HEK293 (cell line): Measurements from ENCODE around the gene NRIP1.

ENCODE experiments used
- CTCF ChIA-PET: fragments of 350-600 bp; formaldehyde crosslinking; extraction: SDS; loops from one replicate; lab custom pipeline; 2021; ENCODE audit warnings: antibody characterized with exemption; lab: Yijun Ruan, JAX
- POLR2A ChIA-PET: fragments of 300-600 bp; formaldehyde crosslinking; extraction: SDS; loops from one replicate; lab custom pipeline; 2020; ENCODE audit warnings: antibody characterized with exemption, inconsistent platforms; lab: Yijun Ruan, JAX
- H3K27ac ChIP-seq: fragments of 200-500 bp; sonication (Bioruptor generic); 2 replicates; pipeline ENCODE4 v1.5.1; 2014; ENCODE audit warnings: low read depth, low read length, control low read depth, inconsistent platforms; ENCODE audit errors: extremely low read depth
- H3K36me3 ChIP-seq, 2 experiments: fragments of 200-500 bp in 1 of 2; sonication (Bioruptor generic) in 1 of 2; 1 replicate in 1 of 2; 2 replicates in 1 of 2; pipeline ENCODE4 v1.5.1; 2014 to 2017; ENCODE audit warnings: inconsistent platforms in 2 of 2, low read length in 2 of 2; ENCODE audit not compliant: control insufficient read depth in 2 of 2, insufficient read depth in 1 of 2
- H3K4me1 ChIP-seq: fragments of 200-500 bp; sonication (Bioruptor generic); 2 replicates; pipeline ENCODE4 v1.5.1; 2014; ENCODE audit warnings: mild to moderate bottlenecking, low read length, inconsistent platforms; ENCODE audit not compliant: control insufficient read depth, insufficient read depth
- H3K4me3 ChIP-seq: 2 replicates; pipeline ENCODE4 v1.5.1; 2011; ENCODE audit warnings: low read depth, mild to moderate bottlenecking, control low read depth, low read length, moderate library complexity
- H3K9me3 ChIP-seq: fragments of 200-500 bp; sonication (Bioruptor generic); 2 replicates; pipeline ENCODE4 v1.5.1; 2014; ENCODE audit warnings: low read depth, low read length, inconsistent platforms; ENCODE audit not compliant: control insufficient read depth, insufficient read depth
- BCL11B ChIP-seq: fragments of 450-650 bp; formaldehyde crosslinking; IDR thresholded peaks from 2 replicates; pipeline ENCODE4 v1.5.1; 2016; ENCODE audit warnings: low read depth, missing biosample characterization, missing genetic modification characterization
- KLF1 ChIP-seq: fragments of 450-650 bp; formaldehyde crosslinking; IDR thresholded peaks from 2 replicates; pipeline ENCODE4 v1.5.1; 2016; ENCODE audit warnings: missing biosample characterization, missing genetic modification characterization
- MEIS1 ChIP-seq: sonication (generic); formaldehyde crosslinking; IDR thresholded peaks from 2 replicates; pipeline ENCODE4 v1.8.1; 2022; ENCODE audit warnings: missing genetic modification reagents, mild to moderate bottlenecking, borderline replicate concordance
- OVOL3 ChIP-seq: fragments of 450-650 bp; formaldehyde crosslinking; IDR thresholded peaks from 2 replicates; pipeline ENCODE4 v1.5.1; 2016; ENCODE audit warnings: missing biosample characterization, missing genetic modification characterization
- SP3 ChIP-seq: fragments of 450-650 bp; formaldehyde crosslinking; IDR thresholded peaks from 2 replicates; pipeline ENCODE4 v1.5.1; 2016; ENCODE audit warnings: missing biosample characterization, missing genetic modification characterization
- WT1 ChIP-seq: fragments of 450-650 bp; formaldehyde crosslinking; IDR thresholded peaks from 2 replicates; pipeline ENCODE4 v1.5.1; 2016; ENCODE audit warnings: missing biosample characterization, missing genetic modification characterization
- YY2 ChIP-seq: fragments of 450-650 bp; formaldehyde crosslinking; IDR thresholded peaks from 2 replicates; pipeline ENCODE4 v1.5.1; 2016; ENCODE audit warnings: missing biosample characterization, missing genetic modification characterization
- ZBTB44 ChIP-seq: fragments of 450-650 bp; IDR thresholded peaks from 2 replicates; pipeline ENCODE4 v1.5.1; 2018; ENCODE audit warnings: missing biosample characterization, mild to moderate bottlenecking, missing genetic modification characterization
- ZFP69B ChIP-seq: fragments of 450-650 bp; formaldehyde crosslinking; IDR thresholded peaks from 2 replicates; pipeline ENCODE4 v1.5.1; 2016; ENCODE audit warnings: missing biosample characterization, missing genetic modification characterization
- ZNF175 ChIP-seq: fragments of 450-650 bp; formaldehyde crosslinking; IDR thresholded peaks from 2 replicates; pipeline ENCODE4 v1.5.1; 2016; ENCODE audit warnings: missing biosample characterization, missing genetic modification characterization
- ZNF214 ChIP-seq: fragments of 450-650 bp; formaldehyde crosslinking; IDR thresholded peaks from 2 replicates; pipeline ENCODE4 v1.5.1; 2017; ENCODE audit warnings: missing biosample characterization, mild to moderate bottlenecking, missing genetic modification characterization, borderline replicate concordance
- ZNF26 ChIP-seq: fragments of 450-650 bp; formaldehyde crosslinking; IDR thresholded peaks from 2 replicates; pipeline ENCODE4 v1.5.1; 2016; ENCODE audit warnings: missing biosample characterization, missing genetic modification characterization
- ZNF280D ChIP-seq: fragments of 450-650 bp; formaldehyde crosslinking; IDR thresholded peaks from 2 replicates; pipeline ENCODE4 v1.5.1; 2016; ENCODE audit warnings: missing biosample characterization, missing genetic modification characterization
- ZNF335 ChIP-seq: fragments of 450-650 bp; formaldehyde crosslinking; conservative IDR thresholded peaks from 2 replicates; pipeline ENCODE4 v1.5.1; 2016; ENCODE audit warnings: missing biosample characterization, missing genetic modification characterization
- ZNF433 ChIP-seq: fragments of 450-650 bp; formaldehyde crosslinking; IDR thresholded peaks from 2 replicates; pipeline ENCODE4 v1.5.1; 2016; ENCODE audit warnings: missing biosample characterization, missing genetic modification characterization, low read depth
- ZNF548 ChIP-seq: fragments of 450-650 bp; formaldehyde crosslinking; IDR thresholded peaks from 2 replicates; pipeline ENCODE4 v1.5.1; 2016; ENCODE audit warnings: missing biosample characterization, missing genetic modification characterization
- ZNF549 ChIP-seq: fragments of 450-650 bp; IDR thresholded peaks from 2 replicates; pipeline ENCODE4 v1.5.1; 2018; ENCODE audit warnings: missing biosample characterization, missing genetic modification characterization, mild to moderate bottlenecking, inconsistent platforms, moderate library complexity
- ZNF600 ChIP-seq: fragments of 450-650 bp; formaldehyde crosslinking; IDR thresholded peaks from 2 replicates; pipeline ENCODE4 v1.5.1; 2016; ENCODE audit warnings: missing biosample characterization, missing genetic modification characterization
- ZNF623 ChIP-seq: fragments of 450-650 bp; formaldehyde crosslinking; IDR thresholded peaks from 2 replicates; pipeline ENCODE4 v1.5.1; 2016; ENCODE audit warnings: missing biosample characterization, missing genetic modification characterization
- ZNF624 ChIP-seq: fragments of 450-650 bp; formaldehyde crosslinking; IDR thresholded peaks from 2 replicates; pipeline ENCODE4 v1.5.1; 2017; ENCODE audit warnings: missing biosample characterization, missing genetic modification characterization
- ZNF645 ChIP-seq: fragments of 450-650 bp; formaldehyde crosslinking; IDR thresholded peaks from 2 replicates; pipeline ENCODE4; 2016; ENCODE audit warnings: missing biosample characterization, missing genetic modification characterization
- ZNF777 ChIP-seq: fragments of 450-650 bp; formaldehyde crosslinking; IDR thresholded peaks from 2 replicates; pipeline ENCODE4 v1.5.1; 2017; ENCODE audit warnings: missing biosample characterization, missing genetic modification characterization, borderline replicate concordance
- ZNF792 ChIP-seq: fragments of 450-650 bp; formaldehyde crosslinking; IDR thresholded peaks from 2 replicates; pipeline ENCODE4 v1.5.1; 2016; ENCODE audit warnings: missing biosample characterization, missing genetic modification characterization
- ZSCAN16 ChIP-seq: fragments of 450-650 bp; formaldehyde crosslinking; IDR thresholded peaks from 2 replicates; pipeline ENCODE4 v1.5.1; 2016; ENCODE audit warnings: missing biosample characterization, missing genetic modification characterization

Gene NRIP1

GRCh38 chr21:14957836-14958235 is 107.0 kb downstream of the NRIP1 start:
- CTCF ChIA-PET = interaction anchor here (0.6 to 1.0 kb wide), 3 partner anchors 221 to 869 kb away, joined by 3 to 4 read pairs (median 4); no protein-coding TSS in a partner anchor
- POLR2A ChIA-PET = interaction anchor here (0.5 kb wide), 1 partner anchor 24 kb away, joined by 3 read pairs; no protein-coding TSS in a partner anchor
- no peak overlapping the region for H3K27ac ChIP-seq

GRCh38 chr21:14956807-14957206 is 108.0 kb downstream of the NRIP1 start:
- POLR2A ChIA-PET = no interaction called here
- TF ChIP-seq ZNF645 (tag by site-specific recombination) = no peak
- no peak for TF ChIP-seq ZNF792 (tag by site-specific recombination)
- no peak for TF ChIP-seq ZNF624 (tag by site-specific recombination)
- TF ChIP-seq ZNF549 (tag by site-specific recombination) = no peak
- no peak for TF ChIP-seq ZNF777 (tag by site-specific recombination)

More at GRCh38 chr21:14957836-14958235, 107.0 kb downstream of the NRIP1 start:
- Histone ChIP-seq H3K4me3 (no peak overlapping the region), H3K36me3 (no peaks in the 10 kb centered on the region), H3K4me1 (peaks cover 8% of the 10 kb centered on the region), H3K9me3 (no peaks in the 10 kb centered on the region)
- no peak for TF ChIP-seq ZNF600 (tag by site-specific recombination)
- no peak for TF ChIP-seq SP3 (tag by site-specific recombination)
- no peak for TF ChIP-seq YY2
- TF ChIP-seq WT1 (tag by site-specific recombination) = no peak
- no peak for TF ChIP-seq MEIS1 (CRISPR knock-in tag)
- no peak for TF ChIP-seq ZNF623 (tag by site-specific recombination)
- TF ChIP-seq OVOL3 (tag by site-specific recombination) = no peak
- no peak for TF ChIP-seq KLF1 (tag by site-specific recombination)
- no peak for TF ChIP-seq ZNF280D
- TF ChIP-seq ZSCAN16 (tag by site-specific recombination) = no peak
- no peak for TF ChIP-seq ZNF548 (tag by site-specific recombination)
- no peak for TF ChIP-seq ZNF433 (tag by site-specific recombination)
- no peak for TF ChIP-seq ZNF335
- no peak for TF ChIP-seq ZFP69B (tag by site-specific recombination)
- no peak for TF ChIP-seq ZNF175 (tag by site-specific recombination)
- no peak for TF ChIP-seq BCL11B (tag by site-specific recombination)
- no peak for TF ChIP-seq ZNF26 (tag by site-specific recombination)
- TF ChIP-seq ZNF214 (tag by site-specific recombination) = no peak
- no peak for TF ChIP-seq ZNF549 (tag by site-specific recombination)
- no peak for TF ChIP-seq ZBTB44 (tag by site-specific recombination)

More at GRCh38 chr21:14956807-14957206, 108.0 kb downstream of the NRIP1 start:
- H3K9me3 ChIP-seq = no peaks in the 10 kb centered on the region
- H3K36me3 ChIP-seq = no peaks in the 10 kb centered on the region
- no peak overlapping the region for H3K4me3 ChIP-seq
- CTCF ChIA-PET = interaction anchor here (0.6 kb wide), 1 partner anchor 526 kb away, joined by 6 read pairs; no protein-coding TSS in a partner anchor
- no peak overlapping the region for H3K27ac ChIP-seq
- peaks cover 8% of the 10 kb centered on the region for H3K4me1 ChIP-seq
